Fibroblast of skin of left quadriceps (primary cell): ENCODE measurements around the gene GCGR.

Experiments used
- DNase-seq, 2 experiments: peaks; one replicate each; pipeline ENCODE4 v3.0.0-alpha.2; 2013; ENCODE audit warnings: low read depth in 2 of 2

The GCGR gene

DNA sequence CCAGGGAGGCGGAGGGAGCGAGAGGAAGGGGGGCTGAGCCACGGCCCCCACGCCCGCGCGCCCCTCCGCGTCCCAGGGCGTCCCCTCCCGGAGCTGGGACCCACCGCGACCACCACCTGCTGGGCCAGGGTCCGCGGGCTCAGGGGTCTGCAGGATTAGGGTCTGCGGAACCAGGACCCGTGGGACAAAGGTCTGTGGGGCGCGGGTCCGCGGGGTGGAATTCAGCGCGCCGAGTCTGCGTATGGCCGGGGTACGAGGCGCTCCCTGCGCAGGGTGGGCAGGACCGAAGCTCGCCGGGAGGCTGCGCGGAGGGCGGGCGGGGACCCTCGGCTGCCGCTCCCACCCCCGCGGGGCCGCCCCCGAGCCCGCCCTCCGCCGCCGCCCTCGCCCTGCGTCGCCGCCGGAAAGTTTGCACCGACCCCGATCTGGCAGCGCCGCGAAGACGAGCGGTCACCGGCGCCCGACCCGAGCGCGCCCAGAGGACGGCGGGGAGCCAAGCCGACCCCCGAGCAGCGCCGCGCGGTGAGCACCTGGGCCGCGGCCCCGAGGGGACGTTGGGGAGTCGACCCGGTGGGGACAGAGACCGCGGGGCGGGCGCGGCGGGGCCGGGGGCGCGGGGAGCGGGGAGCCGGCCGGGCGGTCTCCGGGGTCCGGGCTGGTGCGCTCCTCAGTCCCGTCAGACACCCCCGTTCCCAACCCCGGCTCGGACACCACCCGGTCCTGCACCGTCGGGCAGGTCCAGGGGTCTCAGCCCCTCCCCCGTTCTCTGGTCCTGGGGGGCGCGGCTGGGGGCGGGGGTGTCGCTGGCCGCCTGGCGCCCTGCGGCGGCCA lies at the start of gene GCGR:
GCGR (plus strand) TSS at position 423 of the 831 bp plus-strand sequence. CDS start 4,869 bp downstream, outside the sequence.
- no peak for DNase-seq

- no peak for DNase-seq
Measured at GRCh38 chr17:81792675-81793615, 11.0 kb upstream of the GCGR start.

DNA sequence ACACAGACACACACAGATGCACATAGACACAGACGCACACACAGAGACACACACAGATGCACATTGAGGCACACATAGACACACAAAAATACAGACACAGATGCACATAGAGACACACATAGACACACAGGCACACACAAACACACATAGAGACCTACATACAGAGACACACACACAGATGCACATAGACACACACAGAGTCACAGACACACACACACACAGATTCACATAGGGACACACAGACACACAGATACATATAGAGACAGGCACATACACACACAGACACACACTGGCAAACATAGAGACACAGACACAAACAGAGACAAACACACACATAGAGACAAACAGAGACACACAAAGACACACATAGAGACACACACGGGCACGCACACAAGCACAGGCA lies 9.9 kb upstream of the GCGR start:
- DNase-seq: no peak

DNA sequence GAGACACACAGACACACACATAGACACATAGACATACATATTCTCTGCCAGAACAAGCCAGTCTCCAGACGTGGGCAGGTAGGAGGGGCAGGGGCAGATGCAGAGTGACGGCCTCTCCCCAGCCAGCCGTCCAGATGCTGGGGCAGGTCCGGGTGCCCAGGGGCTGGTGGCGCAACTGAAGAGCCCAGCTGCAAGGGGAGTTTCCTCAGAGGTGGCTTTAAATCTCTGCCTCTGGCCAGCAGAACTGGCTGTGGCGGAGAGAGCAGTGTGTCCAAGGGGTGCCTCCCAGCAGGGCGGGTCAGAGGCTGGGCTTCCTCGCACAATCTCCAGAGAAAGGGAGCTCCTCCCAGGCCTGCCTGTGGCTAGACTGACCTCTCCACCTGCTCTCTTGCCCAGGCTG lies 9.4 kb upstream of the GCGR start:
- no peak for DNase-seq

- no peak for DNase-seq
Measured at GRCh38 chr17:81801327-81801726, 2.6 kb upstream of the GCGR start.

DNA sequence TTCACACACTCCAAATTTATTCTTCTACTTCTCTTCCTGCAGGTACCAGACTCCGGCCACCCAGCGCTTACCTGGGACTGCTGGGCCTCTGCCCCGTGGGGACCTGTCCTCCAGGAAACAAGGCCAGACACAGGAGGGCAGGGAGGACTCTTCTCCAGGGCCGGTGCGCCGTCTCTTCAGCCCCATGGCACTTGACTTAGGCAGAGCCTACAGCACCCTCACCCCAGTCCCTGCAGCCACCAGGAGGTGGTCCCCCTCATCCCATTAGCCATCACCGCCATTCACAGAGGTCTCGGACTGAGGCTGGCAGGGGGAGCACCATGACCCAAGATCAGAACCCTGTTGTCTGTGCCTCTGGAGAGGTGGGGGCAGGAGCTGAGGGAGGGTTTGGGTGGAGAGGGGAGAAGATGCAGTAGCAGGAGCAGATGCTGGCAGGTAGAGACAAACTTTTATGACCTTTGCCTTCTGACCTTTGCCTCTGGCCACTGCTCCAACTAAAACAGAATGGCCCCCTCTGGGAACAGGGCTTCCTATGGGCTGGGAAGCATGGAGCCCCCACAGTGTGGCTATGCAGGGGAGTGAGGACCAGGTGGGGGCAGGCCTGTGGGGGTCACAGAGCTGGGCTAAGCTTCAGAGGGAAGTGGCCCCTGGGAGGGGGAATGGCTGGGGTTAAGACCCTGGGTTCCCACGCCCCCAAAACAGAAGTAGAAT lies 1.7 kb upstream of the GCGR start:
- DNase-seq: no peak

DNA sequence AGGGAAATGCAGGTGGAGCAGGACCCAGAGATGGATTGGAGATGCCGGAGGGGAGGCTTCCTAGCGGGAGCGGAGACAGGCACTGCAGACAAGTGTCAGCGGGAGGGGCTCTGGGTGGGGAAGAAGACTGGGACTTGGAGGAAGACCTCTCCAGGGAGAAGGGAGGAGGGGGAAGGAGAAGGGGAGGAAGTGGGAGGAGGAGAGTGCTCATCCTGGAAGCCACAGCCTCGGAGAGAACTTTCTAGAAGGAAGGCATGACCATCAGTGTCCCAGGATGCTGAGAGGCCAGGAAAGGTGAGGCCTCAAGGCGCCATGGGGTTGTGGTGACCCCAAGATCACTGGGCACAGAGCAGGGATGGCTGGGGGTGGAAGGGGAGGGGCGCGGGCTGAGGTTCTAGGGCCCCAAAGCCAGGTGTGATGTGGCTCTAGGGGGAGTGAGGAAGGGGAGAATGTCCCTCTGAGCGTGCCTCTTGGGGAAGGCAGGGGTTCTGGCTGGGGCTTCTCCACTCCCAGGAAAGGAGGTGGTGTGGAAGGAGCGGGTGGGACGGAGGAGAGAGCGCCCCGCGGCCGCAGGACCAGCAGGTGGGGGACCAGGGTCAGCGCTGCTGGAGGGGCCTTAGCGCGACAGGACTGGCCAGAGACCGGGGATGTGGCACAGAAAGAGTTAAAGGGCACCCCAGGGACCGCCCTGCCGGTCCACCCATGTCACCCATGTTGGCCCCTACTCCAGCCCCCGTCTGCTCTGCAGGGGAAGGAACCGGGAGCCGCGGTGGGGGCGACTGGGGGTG lies 900 bp upstream of the GCGR start:
- DNase-seq: no peak

DNA sequence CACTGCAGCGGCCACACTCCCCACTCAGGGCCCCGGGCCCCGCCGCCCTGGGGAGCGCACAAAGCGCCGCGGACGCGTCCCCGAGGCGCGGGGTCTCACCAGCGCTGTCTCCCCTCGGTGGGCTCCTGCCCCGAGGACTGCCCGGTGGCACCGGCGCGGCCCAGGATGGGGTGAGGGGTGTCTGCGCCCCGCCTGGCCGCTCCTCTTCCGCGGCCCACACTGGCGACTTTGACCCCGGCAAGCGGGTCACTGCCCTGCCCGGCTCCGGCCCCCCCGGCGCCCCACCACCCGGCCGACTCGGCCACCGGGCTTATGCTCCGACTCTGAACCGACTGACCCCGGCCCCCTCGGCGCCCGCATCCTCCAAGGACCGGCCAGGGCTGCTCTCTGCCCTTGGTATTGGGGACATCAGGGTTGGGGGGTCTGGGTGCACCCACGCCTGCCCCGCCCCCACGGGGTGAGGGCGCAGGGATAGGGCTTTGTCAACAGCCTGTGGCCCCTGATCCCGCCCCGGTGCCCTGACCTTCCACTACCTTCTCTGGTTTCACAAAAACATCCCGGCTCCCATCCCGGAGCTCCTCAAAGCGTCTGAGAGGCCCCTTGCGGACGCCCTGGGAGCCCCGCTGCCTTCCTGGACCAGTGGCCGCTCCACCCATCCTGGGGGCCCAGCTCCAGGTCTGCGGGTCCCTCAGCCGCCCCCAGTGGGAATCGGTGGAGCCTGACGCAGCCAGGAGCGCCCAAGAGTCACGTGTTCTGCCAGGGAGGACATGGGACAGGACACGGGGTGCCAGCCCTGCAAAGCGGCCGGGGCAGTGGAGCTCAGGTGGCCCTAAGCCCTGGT lies 829 bp downstream of the GCGR start:
- DNase-seq: no peak

GRCh38 chr17:81805707-81806460 lies 1.9 kb downstream of the GCGR start:
- DNase-seq: no peak

DNA sequence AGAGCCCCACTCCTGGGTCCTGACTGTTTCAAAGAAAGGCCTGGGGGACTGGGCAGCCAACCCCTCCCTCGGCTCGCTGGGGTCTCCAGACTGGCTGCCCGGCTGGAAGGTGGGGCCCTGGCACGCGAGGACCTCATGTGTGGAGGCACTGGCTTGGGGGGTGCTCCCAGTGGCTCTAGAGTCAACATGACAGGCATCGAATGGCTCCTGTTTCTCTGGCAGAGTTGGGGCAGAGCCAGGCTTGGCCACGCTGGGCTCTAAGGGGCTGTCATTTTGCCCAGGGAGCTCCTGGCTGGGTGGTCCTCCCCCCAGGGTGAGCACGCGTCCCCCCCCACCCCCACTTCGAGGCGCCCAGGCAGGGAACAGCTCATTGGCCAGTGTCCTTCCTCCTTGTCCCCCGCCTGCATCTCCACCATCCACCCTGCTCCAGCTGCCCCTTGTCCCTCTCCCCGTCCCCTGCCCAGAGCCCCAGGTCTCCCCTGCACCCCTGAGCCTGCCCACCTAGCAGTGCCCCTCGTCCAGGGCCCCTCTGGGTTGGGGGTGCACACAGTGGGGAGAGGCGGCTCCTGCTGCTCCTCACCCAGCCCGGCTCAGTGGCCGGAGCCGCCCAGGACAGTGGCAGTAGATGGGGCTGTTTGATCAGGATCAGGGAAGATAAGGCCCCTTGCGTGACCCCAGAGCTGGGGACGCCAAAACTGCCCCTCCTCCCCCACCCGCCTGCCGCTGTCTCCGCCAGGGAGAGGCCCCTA lies 2.7 kb downstream of the GCGR start:
- no peak for DNase-seq

DNA sequence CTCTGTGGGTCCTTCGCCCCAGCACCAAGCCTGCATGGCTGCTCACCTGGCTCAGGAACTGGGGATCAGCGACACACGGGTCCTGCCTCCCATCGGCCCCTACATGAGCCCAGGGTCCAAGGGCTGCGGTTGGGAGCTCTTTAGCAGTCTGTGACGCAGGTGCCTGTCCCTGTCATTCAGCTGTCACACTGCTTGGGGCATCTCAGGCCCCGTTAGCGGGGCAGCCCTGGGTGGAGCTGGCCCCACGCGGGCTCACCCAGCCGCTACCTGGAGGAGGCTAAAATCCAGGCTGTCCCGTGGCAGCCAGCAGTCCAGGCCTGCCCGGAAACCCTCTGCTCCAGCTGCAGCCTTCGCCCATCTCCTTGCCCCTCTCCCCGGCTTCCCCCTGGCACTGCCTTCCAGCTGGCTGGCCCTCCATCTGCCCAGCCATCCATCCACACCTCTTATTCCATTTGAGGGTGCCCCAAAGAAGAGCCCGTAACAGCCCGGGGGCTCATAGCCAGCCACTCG lies 3.3 kb downstream of the GCGR start:
- DNase-seq: no peak

DNA sequence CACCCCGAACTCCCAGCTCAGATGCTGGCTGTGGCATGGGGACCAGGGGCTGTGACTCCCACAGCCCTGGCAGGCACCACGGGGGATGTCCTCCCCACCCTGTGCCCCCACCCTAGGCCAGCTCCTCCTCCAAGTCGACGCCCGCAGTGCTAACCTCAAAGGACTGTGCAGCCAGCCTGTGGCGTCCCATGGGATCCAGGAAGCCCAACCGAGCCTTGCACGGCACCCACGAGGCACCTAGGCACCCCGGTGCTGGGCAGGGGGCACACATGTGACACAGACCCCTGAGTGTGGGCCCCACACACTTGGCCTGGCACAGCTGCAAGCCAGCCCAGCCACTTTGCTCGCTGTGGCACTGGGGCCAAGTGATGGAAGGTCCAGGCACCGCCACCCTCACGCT lies 3.9 kb downstream of the GCGR start:
- no peak for DNase-seq

- no peak for DNase-seq
Measured at GRCh38 chr17:81808778-81809555, 5.0 kb downstream of the GCGR start.

DNA sequence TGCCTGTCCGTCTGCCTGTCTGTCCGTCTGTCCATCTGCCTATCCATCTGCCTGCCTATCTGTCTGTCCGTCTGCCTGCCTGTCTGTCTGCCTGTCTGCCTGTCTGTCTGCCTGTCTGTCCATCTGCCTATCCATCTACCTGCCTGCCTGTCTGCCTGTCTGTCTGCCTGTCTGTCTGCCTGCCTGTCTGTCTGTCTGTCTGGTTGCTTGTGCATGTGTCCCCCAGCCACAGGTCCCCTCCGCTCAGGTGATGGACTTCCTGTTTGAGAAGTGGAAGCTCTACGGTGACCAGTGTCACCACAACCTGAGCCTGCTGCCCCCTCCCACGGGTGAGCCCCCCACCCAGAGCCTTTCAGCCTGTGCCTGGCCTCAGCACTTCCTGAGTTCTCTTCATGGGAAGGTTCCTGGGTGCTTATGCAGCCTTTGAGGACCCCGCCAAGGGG lies 5.6 kb downstream of the GCGR start:
- no peak for DNase-seq

- DNase-seq: no peak
Measured at GRCh38 chr17:81810476-81810875, 6.5 kb downstream of the GCGR start.

- DNase-seq: no peak
Measured at GRCh38 chr17:81810892-81811704, 7.1 kb downstream of the GCGR start.
